HG03558 (cell line): ENCODE results near the gene LHX6.

Experiments used
- ATAC-seq: cut with Tn5 transposase; IDR thresholded peaks from one replicate; pipeline ENCODE4 v1.9.1; 2021; ENCODE audit warnings: moderate number of reproducible peaks; ENCODE audit not compliant: unreplicated experiment; ENCODE audit errors: extremely low read depth

LHX6 gene

DNA sequence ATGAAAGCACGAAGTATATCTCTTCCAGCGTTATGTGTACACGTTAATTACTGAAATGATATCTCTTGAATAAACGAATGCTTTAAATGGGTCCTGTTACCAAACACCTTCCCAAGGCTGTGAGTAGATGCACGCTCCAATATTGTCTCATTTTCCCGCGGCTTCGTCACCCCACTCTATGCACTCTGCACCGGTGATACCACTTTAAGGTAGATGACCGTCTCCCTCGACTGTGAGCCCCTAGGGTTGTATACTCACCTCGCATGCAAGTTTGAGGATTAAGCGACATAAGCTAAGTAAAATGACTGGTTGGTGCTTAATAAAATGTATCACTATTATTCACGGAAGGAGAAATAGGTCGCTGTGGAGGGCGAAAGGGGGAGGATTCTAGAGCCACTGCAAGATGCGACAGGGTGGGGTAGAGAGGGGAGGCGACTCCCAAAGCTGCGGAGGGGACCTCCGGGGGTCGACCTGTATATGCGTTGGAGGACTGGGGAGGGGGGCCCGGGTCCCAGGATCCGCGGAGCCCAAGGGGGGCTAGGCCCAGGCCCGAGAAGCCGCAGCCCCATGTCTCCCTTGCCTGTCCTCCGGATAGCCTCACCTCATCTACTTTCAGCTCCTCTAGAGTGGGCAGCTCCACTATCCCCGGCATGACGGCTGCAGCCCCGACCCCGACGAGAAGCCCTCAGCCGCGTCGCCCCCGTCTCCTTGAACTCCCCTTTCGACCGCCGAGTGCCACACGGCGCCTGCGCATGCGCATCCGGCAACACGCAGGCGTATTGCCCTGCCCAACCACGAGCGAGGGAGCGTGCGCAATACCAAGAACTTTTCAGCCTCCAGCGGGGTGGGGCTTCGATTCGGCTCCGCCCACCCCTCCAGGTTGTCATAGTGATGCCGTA lies 69.5 kb downstream of the LHX6 start, which contains the start of the genes MORN5 and NDUFA8:
TSS of gene MORN5 (plus strand) at position 883 of the 899 bp plus-strand sequence. CDS start 65 bp downstream, outside the sequence.
TSS of gene NDUFA8 (minus strand) at position 754 of the 899 bp plus-strand sequence. CDS start at position 652, 102 bp downstream.
- ATAC-seq: peak; percentile 76

DNA sequence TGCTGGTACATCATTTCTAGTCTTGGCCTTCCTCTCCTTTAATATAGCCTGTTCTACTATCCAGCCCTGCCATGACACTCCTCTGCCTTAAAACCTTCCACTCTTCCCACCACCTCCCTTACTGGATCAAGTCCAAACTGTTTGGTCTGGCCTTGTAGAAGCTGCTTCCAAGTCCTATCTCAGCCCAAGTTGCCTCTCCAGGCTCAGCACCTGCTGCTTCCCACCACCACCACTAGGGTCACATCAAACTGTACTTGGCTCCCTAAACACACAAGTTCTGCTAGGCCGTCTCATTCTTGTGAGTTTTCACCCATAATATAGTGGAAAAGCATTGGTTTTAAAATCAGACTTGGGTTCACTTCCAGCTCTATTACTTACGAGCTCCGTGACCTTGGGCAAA lies 70.6 kb downstream of the LHX6 start:
- ATAC-seq: peak; percentile 40

DNA sequence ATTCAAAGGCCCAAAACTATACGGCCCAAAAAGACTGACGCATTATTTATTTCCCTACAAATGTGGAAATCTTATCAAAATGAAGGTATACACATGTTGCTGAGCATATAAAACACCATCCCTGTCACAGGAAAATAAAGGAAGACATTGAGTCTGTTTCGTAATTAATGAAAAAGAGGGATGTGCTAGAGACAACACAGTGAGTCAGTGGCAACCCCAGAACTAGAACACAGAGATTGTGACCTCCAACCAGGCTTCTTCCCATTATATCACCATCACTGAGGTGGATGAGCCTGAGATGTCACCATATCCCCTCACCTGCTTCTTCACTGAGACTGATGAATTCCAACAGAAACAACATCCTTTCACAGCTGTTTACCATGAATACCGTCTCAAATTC lies 73.0 kb downstream of the LHX6 start:
- no peak for ATAC-seq
